ENCODE data around the gene KLHL42.

Gene KLHL42

GRCh38 chr12:27823038-27823437 lies 43.0 kb downstream of the KLHL42 start:
- TF ChIP-seq CTCF (IDR thresholded peaks at IDR 0.05; ENCODE audit: borderline replicate concordance, insufficient read depth, low read depth, low read length) = no peak
- H3K4me3 ChIP-seq (ENCODE audit: low read depth, low read length) = no peak overlapping the region

GRCh38 chr12:27824126-27824842 lies 44.3 kb downstream of the KLHL42 start:
- TF ChIP-seq CTCF (IDR thresholded peaks at IDR 0.05; ENCODE audit: borderline replicate concordance, insufficient read depth, low read depth, low read length) = no peak
- H3K4me3 ChIP-seq (ENCODE audit: low read depth, low read length) = no peak overlapping the region

- TF ChIP-seq CTCF (IDR thresholded peaks at IDR 0.05; ENCODE audit: borderline replicate concordance, insufficient read depth, low read depth, low read length) = no peak
- H3K4me3 ChIP-seq (ENCODE audit: low read depth, low read length) = no peak overlapping the region
Measured at GRCh38 chr12:27826076-27826475, 46.0 kb downstream of the KLHL42 start.

GRCh38 chr12:27828196-27828595 lies 48.2 kb downstream of the KLHL42 start:
- H3K4me3 ChIP-seq (ENCODE audit: low read depth, low read length) = no peak overlapping the region
- no peak for TF ChIP-seq CTCF (IDR thresholded peaks at IDR 0.05; ENCODE audit: borderline replicate concordance, insufficient read depth, low read depth, low read length)

GRCh38 chr12:27838543-27839185 lies 58.6 kb downstream of the KLHL42 start:
- no peak for TF ChIP-seq CTCF (IDR thresholded peaks at IDR 0.05; ENCODE audit: borderline replicate concordance, insufficient read depth, low read depth, low read length)
- no peak overlapping the region for H3K4me3 ChIP-seq (ENCODE audit: low read depth, low read length)

GRCh38 chr12:27840229-27840999 lies 60.4 kb downstream of the KLHL42 start:
- no peak overlapping the region for H3K4me3 ChIP-seq (ENCODE audit: low read depth, low read length)
- TF ChIP-seq CTCF (IDR thresholded peaks at IDR 0.05; ENCODE audit: borderline replicate concordance, insufficient read depth, low read depth, low read length) = no peak

Data from GM12875 (cell line).